ENCODE results near the gene CFTR. TPM values are rescaled to one million over a fixed set of nuclear protein-coding genes. Genes with fewer than 3 reads are reported as not detected.

The CFTR gene
- total RNA-seq, 1 donor from 2014 or later, result 0.19 TPM

DNA sequence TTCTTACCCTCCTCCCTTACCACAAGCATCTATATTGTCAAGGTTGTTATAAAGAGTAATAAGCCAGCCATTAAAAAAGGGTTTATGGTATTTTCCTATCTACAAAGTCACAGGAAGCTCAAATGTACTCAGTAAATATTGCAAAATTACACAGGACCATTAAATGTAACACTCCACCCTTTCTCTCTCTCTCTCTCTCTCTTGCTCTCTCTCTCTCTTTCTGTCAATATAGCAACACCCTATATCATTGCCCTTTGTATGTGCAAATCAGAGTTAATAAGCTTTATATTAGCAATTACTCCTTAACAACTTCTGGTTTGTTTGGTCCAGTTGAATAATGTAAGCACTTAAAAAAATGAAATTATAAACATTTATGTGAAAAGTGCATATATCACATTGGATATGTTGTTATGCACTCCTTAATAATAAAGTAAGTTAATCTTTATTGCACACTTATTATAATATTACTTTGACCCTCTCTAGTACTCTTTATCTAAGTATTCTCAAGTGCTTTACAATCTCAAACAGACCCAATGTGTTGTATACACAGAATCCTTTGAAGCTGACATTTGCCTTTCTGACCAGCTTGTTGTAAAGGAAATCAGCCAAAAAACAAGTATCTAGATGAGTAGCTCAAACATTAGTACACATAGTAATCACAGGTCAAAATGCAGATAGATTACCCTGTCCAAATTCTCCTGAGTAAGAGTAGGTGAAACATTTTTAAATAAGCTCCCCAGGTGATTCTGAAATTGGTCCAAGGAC is 93.2 kb downstream of the CFTR start:
- DNase-seq (ENCODE audit: low spot score), result no peak
- intact Hi-C loops (cut with DNase I), result no loop called here

DNA sequence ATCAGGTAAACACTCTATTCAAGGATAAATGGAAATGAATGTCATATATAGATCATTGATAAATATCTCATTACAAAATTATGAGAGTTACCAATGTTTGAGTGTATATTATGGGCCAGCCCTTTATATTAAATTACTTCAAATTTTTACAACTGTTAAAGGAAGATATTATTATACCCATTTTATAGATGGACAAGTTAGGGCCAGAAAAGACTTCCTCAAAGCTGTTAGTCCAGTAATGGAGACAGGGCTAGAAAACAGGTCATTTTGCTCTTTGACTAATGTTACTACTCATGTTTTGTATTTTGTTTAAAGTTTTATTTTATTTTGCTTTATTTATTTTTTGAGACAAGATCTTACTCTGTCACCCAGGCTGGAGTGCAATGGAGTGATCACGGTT is 101.6 kb downstream of the CFTR start:
- intact Hi-C loops (cut with DNase I), result no loop called here
- DNase-seq (ENCODE audit: low spot score), result no peak

DNA sequence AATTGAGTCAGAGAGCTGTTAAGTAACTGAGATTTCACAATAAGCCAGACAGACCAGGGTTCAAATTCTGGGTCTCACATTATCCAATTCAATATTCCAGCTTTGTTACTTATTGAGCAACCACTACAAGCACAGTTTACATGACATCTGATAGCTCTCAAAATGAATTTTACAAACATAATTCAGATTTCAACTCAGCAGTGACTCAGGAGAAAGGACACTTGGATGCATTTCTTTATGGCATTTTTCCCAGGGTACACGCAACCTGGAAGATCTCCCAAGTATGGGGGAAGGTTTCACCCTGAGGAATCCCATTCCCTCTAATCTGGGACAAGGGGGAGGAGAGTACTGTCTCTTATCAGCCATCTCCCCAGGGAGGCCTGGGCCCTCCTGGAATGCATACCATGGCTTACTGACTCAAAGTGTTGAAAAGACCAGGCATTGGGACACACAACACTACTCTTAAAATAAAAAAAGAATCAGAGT is 102.4 kb downstream of the CFTR start:
- no peak for DNase-seq (ENCODE audit: low spot score)
- intact Hi-C loops (cut with DNase I), result no loop called here

DNA sequence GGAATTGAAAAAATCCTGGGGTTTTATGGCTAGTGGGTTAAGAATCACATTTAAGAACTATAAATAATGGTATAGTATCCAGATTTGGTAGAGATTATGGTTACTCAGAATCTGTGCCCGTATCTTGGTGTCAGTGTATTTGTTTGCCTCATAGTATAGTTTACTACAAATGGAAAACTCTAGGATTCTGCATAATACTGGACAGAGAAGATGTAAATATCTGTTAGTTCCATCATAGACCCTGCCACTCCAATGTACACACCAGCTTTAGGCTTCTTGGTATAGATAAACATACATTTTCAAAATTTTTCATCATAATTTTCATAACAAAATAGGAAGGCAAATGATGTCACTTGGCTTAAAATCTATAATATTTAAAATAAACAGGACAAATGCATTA is 108.1 kb downstream of the CFTR start:
- no peak for DNase-seq (ENCODE audit: low spot score)
- intact Hi-C loops (cut with DNase I), result no loop called here

DNA sequence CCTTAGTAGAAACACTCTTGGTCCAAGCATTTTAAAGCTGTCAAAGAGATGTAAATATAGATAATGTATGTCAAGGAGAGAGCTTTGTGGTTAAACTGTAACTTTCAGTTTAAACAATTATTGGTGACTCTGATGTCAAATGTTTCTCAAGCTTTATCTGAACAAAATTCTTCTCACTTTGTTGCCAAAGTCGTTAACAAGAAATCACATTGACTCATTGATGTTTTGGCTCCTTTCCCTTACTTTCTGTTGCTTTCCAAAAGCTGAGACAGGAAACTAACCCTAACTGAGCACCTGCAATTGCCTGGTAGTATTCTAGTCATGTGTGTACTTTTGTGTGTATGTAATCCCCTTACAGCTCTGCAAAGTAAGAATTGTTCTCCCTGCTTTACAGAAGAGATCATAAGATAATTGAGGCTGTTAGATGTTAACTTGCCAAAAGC is 108.5 kb downstream of the CFTR start:
- intact Hi-C loops (cut with DNase I), result no loop called here
- no peak for DNase-seq (ENCODE audit: low spot score)

DNA sequence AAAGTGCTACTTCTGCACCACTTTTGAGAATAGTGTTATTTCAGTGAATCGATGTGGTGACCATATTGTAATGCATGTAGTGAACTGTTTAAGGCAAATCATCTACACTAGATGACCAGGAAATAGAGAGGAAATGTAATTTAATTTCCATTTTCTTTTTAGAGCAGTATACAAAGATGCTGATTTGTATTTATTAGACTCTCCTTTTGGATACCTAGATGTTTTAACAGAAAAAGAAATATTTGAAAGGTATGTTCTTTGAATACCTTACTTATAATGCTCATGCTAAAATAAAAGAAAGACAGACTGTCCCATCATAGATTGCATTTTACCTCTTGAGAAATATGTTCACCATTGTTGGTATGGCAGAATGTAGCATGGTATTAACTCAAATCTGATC is 110.4 kb downstream of the CFTR start:
- no peak for DNase-seq (ENCODE audit: low spot score)
- intact Hi-C loops (cut with DNase I), result no loop called here

DNA sequence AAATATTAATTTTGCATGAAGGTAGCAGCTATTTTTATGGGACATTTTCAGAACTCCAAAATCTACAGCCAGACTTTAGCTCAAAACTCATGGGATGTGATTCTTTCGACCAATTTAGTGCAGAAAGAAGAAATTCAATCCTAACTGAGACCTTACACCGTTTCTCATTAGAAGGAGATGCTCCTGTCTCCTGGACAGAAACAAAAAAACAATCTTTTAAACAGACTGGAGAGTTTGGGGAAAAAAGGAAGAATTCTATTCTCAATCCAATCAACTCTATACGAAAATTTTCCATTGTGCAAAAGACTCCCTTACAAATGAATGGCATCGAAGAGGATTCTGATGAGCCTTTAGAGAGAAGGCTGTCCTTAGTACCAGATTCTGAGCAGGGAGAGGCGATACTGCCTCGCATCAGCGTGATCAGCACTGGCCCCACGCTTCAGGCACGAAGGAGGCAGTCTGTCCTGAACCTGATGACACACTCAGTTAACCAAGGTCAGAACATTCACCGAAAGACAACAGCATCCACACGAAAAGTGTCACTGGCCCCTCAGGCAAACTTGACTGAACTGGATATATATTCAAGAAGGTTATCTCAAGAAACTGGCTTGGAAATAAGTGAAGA is 112.3 kb downstream of the CFTR start:
- intact Hi-C loops (cut with DNase I), result no loop called here

DNA sequence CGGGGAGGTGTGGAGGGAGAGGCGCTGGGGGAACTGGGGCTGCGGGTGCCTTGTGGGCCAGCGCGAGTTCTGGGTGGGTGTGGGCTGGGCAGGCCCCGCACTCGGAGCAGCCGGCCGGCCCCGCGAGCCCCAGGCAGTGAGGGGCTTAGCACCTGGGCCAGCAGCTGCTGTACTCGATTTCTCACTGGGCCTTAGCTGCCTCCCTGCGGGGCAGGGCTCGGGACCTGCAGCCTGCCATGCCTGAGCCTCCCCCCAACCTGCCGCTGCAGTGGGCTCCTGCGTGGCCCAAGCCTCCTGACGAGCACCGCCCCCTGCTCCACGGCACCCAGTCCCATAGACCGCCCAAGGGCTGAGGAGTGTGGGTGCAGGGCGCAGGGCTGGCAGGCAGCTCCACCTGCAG is 116.3 kb downstream of the CFTR start:
- DNase-seq (ENCODE audit: low spot score), result no peak
- intact Hi-C loops (cut with DNase I), result no loop called here

More for the DNA sequence above, 112.3 kb downstream of the CFTR start:
- no peak for DNase-seq (ENCODE audit: low spot score)

DNA sequence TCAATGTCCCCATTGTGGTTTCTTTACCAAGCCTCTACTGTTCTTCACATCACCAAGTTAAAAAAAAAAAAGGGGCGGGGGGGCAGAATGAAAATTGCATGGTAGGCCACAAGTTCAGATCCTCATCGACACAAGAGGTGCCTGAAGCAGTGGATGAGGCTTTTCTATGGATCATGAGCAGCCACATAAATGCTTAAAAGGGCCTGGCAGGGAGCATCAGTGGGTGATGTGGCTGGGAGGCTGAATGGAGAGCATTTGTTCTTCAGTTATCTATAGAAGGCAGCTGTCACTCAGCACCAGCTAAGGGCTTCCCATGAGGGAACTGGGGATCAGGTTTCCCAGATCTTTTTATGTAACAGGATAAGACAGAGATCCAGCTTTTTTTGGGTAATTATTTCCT is 117.9 kb downstream of the CFTR start:
- intact Hi-C loops (cut with DNase I), result no loop called here
- DNase-seq (ENCODE audit: low spot score), result no peak

DNA sequence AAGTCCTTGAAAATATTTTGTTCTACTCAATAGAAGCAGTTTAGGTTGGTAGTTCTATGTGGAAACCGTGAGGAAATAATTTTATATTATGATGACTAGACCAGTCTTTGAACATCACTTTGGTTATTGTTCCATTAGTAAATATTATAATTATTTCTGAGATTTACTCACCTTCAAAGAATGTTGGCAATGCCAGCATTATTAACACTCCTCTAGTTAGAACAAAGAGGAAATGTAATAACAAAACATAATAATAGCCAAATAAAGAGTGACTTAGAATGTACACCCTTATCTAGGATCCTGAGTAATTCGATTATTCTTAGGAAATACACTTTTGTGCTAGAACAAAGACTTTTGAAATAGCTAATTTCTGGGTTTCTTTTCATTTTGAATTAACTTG is 121.1 kb downstream of the CFTR start:
- no peak for DNase-seq (ENCODE audit: low spot score)
- intact Hi-C loops (cut with DNase I), result no loop called here

DNA sequence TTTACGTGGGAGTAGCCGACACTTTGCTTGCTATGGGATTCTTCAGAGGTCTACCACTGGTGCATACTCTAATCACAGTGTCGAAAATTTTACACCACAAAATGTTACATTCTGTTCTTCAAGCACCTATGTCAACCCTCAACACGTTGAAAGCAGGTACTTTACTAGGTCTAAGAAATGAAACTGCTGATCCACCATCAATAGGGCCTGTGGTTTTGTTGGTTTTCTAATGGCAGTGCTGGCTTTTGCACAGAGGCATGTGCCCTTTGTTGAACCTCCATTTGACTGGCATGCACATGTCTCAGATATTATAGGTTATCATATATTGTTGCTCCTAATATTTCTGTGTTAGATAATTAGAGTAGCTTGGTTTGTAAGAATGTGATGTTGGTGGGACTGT is 123.8 kb downstream of the CFTR start:
- intact Hi-C loops (cut with DNase I), result no loop called here
- DNase-seq (ENCODE audit: low spot score), result no peak

DNA sequence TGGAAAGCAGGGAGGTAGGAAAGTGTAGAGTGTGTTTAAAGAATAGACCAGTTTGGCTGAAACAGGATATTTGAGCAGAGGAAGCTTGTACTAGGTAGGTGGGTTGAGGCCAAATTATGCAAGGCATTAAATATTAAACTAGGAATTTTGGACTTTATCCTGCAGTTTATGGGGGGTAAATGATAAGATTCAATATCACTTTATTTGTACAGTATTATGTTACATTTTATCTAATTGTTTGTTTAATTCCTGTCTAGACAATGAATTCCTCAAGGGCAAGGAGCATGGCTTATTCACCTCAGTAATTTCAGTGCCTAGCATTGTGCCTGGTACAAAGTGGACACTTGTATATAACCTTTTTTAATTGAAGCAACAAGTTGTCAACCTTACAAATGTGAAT is 125.9 kb downstream of the CFTR start:
- DNase-seq (ENCODE audit: low spot score), result no peak
- intact Hi-C loops (cut with DNase I), result no loop called here

DNA sequence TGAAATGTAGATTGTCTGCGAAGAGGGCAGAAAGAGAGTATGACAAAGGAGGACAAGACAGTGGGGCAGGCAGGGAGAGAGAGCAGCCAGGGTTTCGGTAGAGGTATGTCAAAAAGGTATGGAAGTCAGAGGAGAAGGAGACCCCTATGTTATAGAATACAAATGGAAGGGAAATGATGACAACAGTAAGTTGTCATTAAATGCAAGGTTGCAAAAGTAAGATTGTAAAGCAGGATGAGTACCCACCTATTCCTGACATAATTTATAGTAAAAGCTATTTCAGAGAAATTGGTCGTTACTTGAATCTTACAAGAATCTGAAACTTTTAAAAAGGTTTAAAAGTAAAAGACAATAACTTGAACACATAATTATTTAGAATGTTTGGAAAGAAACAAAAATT is 126.3 kb downstream of the CFTR start:
- no peak for DNase-seq (ENCODE audit: low spot score)
- intact Hi-C loops (cut with DNase I), result no loop called here

DNA sequence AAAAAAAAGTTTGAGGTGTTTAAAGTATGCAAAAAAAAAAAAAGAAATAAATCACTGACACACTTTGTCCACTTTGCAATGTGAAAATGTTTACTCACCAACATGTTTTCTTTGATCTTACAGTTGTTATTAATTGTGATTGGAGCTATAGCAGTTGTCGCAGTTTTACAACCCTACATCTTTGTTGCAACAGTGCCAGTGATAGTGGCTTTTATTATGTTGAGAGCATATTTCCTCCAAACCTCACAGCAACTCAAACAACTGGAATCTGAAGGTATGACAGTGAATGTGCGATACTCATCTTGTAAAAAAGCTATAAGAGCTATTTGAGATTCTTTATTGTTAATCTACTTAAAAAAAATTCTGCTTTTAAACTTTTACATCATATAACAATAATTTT is 130.6 kb downstream of the CFTR start:
- intact Hi-C loops (cut with DNase I), result no loop called here
- no peak for DNase-seq (ENCODE audit: low spot score)

DNA sequence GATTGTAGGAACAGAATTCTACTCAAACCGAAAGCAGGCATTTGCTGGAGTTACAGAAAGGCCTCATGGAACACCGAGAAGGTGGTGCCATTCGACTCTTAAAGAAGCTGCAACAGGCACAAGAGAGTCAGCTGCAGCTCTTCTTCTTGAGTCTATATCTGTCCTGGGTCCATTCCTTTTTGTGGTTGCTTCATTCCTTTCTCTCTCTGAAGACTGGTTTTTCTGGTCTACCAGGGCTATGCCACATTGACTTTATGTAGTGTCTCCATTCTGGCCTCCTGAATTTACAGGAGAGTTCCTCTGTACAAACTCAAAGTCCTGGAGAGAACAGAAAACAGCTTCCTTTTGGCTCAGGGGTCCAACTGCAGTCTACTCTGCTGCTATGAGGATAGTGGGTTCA is 132.8 kb downstream of the CFTR start:
- no peak for DNase-seq (ENCODE audit: low spot score)
- intact Hi-C loops (cut with DNase I), result no loop called here

DNA sequence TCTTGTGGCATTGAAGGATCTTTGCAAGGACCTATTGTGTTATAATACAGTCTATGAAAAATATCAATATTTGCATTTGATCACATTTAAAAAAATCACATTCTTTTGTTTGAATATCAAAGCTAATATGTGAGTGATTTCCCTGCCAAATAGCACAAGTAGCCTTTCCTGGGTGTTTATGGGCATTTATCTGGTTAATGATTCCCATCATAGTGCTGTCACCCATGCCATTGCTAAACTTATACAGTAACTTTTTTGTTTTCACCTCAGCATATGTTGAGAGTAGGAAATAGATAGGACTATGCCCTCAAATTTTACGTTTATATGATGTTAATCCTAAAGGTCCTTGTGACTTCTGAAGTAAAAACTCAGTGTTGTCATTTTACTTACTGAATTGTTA is 136.9 kb downstream of the CFTR start:
- DNase-seq (ENCODE audit: low spot score), result no peak
- intact Hi-C loops (cut with DNase I), result no loop called here

DNA sequence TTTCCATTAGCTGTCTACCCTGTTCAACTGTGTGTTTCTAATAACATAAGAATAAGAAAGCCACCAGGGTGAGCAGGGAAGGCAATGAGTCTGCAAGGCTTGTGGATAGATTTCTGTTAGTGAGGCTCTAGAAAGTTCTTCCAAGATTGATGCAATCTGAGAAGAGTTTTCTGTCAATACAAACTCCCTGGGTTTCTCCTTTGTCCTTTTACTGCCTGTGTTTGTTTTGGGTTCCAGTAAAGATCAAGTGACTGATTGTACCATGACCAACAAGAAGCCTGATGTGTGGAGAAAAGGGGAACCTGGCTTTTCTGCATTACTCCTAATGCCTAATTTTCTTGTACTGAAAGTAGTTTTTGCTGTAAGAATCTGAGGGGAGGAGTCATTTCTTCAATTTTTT is 139.9 kb downstream of the CFTR start:
- intact Hi-C loops (cut with DNase I), result no loop called here
- no peak for DNase-seq (ENCODE audit: low spot score)

DNA sequence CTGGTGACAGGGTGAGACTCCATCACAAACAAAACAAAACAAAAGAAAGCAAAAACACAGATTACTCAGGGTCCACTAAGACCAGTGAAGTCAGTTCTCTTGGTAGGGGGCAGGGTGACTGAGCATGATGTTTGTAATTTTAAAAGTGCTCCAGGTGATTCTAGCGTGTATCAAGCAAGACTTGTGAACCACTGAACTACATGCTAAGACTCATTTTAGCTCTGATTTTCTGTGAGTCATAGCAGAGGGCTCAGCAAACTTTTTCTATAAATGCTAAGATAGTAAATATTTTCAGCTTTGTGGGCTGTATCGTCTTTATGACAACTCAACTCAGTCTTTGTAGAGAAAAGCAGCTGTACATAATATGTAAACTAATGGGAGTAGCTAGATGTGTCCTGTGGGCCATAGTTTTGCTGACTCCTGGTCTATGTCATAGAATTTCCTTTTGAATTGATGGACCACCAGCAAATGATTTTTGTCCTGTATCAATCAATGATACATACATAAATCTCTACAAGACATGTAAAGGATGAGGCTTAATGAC is 141.3 kb downstream of the CFTR start:
- DNase-seq (ENCODE audit: low spot score), result no peak
- intact Hi-C loops (cut with DNase I), result no loop called here

DNA sequence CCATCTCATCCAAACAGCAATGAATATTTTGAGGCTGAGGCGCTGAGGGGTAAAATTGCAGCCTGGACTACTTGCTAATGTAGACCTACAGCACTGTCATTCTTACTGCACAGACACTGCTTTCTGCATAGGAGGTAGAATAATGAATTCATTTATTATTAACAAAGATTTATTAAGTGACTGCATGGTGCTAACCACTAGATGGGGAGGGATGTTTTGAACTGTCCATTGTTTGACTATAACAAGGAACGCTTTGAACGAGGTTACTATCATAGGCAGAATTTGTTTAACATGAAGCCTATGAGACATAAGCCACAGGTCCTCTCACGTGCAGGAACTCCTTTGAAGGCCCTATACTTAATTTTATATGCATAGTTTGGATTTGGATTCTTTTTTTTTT is 143.8 kb downstream of the CFTR start:
- intact Hi-C loops (cut with DNase I), result no loop called here

DNA sequence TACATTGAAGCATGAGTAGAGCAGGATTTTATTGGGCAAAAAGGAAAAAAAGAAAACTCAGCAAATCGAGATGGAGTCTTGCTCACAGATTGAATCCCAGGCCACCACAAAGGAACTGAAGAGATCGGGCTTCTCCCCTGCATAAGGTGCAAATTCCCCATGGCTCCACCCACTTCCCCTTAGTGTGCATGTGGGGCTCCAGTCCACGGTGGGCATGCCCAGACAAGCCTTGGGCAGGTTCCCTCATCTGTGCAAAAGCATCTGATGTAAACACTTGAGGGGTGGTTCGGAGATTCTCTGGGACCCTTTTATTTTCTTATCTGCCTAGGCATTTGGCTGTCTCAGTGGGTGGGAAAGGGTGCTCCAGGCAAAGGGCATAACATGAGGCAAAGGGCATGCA is 150.7 kb downstream of the CFTR start:
- intact Hi-C loops (cut with DNase I), result no loop called here
- DNase-seq (ENCODE audit: low spot score), result no peak

More for the DNA sequence above, 143.8 kb downstream of the CFTR start:
- no peak for DNase-seq (ENCODE audit: low spot score)

DNA sequence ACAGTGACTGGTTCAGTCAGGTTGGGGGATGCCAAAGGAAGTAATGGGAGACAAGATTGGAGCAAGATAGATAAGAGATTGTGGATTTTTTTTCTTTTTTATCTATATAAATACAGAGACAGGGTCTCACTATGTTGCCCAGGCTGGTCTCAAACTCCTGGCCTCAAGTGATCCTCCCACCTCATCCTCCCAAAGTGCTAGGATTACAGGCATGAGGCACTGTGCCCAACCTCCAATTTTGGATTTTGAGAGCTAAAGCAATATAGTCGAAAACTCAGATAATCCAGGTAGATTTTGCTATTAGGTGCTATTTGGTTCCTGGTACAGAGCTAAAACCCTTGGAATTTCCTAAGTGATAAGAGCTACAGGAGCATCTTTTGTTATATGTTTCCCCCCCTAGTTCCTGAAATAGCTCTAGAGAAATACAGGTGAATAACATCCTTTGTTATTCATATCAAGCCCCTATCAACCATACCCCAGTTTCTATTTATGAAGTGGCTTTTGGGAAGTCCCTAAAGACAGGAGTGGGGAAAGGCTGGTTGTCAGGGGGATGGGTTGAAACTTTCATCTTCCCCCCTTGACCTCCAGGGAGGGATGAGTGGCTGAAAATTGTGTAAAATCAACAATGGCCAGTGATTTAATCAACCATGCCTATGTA is 151.2 kb downstream of the CFTR start:
- intact Hi-C loops (cut with DNase I), result no loop called here
- DNase-seq (ENCODE audit: low spot score), result no peak
